Stimulated activated CD8-positive, alpha-beta memory T cell treated with anti-CD3 and anti-CD28 coated beads, Interleukin-12 subunit alpha, Interleukin-12 subunit beta, amount 100 ng/mL, for 1 hour (primary cell): ENCODE data around the gene HCAR3.
"Not testable (repeated sequence)": the region's sequence is repeated elsewhere in the genome, so short reads cannot be mapped to it uniquely, and the experiment has no call there.

Source experiments
- DNase-seq: peaks from one replicate; pipeline ENCODE4 v3.0.0-alpha.2; 2020; ENCODE audit warnings: low read depth

Gene HCAR3

GRCh38 chr12:122722387-122722786 lies 5.8 kb upstream of the HCAR3 start:
- DNase-seq, result no peak

- DNase-seq, result no peak
Measured at GRCh38 chr12:122721057-122721545, 4.5 kb upstream of the HCAR3 start.

- DNase-seq, result not testable (repeated sequence)
Measured at GRCh38 chr12:122715211-122715610, 1.4 kb downstream of the HCAR3 start.

- DNase-seq, result not testable (repeated sequence)
Measured at GRCh38 chr12:122713491-122714188, 3.0 kb downstream of the HCAR3 start.

DNA sequence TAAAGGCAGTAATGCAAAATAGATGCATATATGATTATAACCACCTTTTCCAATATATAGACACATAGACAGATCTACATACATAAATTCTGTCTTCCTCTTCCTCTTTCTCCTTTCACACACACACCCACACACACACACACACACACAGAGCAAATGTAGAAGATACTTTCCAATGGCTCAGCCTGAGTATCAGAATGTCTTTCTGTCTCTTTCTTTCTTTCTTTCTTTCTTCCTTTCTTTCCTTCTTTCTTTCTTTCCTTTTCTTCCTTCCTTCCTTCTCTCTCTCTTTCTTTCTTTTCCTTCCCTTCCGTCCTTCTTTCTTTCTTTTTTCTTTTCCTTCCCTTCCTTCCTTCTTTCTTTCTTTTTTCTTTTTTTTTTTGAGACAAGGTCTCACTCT lies 5.3 kb downstream of the HCAR3 start:
- DNase-seq, result not testable (repeated sequence)

DNA sequence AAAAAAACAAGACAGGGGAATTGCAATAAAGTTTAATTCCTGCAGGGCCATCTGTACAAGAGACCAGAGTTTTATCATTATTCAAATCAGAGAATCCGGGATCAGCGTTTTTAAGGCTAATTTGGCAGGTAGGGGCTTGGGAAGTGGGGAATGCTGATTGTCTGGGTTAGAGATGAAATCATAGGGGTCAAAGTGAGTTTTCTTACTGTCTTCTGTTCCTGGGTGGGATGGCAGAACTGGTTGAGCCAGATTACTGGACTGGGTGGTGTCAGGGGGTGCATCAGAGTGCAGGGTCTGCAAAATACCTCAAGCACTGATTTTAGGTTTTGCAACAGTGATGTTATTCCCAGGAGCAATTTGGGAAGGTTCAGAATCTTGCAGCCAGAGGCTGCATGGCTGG lies 6.3 kb downstream of the HCAR3 start:
- not testable (repeated sequence) for DNase-seq

DNA sequence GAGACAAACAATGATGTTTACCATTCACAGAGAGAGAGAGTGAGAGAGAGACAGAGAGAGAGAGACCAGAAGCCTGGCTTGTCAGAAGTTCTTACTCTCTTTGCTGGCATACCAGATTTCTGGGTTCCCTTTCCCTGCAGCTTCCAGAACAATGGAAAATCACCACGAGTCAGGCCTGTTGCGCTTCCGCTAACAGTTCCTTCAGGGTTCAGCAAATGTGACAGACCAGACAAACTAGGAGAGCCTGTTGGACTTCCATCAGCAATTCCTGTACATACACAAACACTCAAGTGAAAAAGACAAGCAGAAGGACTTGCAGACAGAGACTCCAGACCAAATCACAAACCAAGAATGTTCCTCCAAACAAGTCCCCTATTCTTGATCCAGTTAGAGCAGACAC lies 7.3 kb downstream of the HCAR3 start:
- not testable (repeated sequence) for DNase-seq

DNA sequence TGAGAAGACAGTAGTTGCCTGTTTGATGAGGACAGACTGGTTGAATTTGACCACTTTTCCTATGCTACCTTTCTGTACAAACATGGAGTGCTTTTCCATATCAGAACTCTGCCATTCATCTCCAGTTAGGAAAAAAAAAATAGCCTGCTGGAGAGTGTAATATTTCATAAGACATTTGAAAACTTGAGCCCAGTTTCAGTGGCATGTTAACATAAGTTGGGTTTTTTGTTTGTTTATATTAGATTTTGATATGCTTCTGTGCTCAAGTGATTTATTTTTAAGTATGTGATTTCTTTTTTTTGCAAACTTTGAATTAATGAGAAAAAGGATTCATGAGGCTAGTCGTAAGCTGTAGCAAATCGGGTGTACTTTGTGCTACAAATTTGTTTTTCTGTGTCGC lies 12.8 kb downstream of the HCAR3 start:
- DNase-seq, result not testable (repeated sequence)

DNA sequence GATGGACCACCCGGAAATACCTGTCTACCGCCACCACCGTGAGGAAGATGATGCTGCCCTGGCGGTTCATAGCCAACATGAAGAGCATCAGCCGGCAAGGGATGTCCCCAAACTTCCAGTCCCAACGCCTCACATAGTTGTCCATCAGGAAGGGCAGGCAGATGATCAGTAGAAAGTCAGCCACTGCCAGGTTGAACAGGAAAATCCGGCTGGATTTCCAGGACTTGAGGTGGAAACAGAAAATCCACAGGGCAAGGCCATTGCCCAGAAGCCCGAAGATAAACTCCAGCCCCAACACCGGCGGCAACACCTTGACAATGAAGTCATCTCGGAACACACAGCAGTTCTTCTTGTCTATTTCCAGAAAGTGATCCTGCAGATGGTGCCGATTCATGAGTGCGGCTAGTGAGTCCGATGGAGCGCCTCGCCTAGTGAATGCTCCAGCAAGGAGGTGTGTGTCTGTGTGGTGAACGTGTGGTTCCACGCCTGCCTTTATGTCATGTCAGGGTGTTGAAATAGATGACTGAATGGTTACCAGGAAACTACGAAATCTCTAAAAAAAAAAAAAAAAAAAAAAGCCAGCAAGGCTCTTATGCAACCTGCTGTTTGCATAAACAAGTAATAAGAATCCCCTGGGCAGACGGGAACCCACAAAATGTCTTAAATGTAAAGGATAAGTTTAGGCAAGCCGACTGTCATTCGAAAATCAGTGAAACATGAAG lies 13.6 kb downstream of the HCAR3 start, which contains the start of gene HCAR2:
Gene HCAR2, minus strand, starts transcription at position 468 of the 722 bp plus-strand sequence. Its CDS starts 74 bp downstream, at position 394.
- DNase-seq, result not testable (repeated sequence)

GRCh38 chr12:122701481-122701880 lies 15.1 kb downstream of the HCAR3 start:
- not testable (repeated sequence) for DNase-seq

DNA sequence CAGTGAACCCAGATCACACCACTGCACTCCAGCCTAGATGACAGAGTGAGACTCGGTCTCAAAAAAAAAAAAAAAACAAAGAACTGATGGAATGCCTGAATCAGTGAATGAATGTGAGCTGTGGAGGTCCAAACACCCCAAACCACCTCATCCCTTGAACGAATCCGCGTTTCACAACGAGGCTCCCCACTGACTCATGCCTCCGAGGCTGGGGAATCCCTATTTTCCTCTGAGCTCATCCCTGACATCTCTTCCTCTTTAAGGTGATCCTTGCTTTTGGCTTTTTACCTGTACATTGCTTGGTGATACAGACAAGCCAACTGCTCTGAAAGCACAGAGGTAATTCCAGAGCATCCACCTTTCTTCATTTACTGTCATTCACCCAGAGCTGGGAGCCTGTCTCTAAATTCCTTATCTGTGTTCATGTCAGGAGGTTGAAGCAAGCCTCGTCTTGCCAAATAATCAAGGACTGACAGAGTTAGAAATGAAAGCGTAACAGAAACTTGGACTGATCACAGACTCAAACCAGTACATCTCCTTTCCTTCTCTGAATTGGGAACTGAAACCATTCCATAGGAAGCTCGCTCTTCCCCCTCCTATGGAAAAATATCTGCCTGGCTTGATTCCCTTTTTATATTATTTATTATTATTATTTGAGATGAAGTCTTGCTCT lies 16.4 kb downstream of the HCAR3 start:
- not testable (repeated sequence) for DNase-seq

- not testable (repeated sequence) for DNase-seq
Measured at GRCh38 chr12:122696922-122697321, 19.7 kb downstream of the HCAR3 start.

DNA sequence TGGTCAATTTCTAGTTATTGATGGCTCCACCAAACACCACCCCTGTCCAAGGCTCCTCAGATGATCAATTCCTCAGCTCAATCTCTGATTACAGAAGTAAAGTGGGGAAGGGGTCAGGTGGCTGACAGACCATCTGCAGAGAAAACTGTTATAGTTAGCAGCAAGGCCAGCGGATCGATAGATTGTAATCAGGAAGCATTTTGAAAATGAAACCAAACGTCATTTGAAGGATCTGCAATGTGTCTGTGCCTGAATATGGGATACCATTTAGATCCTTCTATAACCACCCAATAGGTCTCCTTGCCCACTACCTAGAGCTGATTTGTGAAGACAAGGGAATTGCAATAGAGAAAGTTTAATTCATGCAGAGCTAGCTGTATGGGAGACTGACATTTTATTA lies 25.0 kb downstream of the HCAR3 start:
- DNase-seq, result no peak

DNA sequence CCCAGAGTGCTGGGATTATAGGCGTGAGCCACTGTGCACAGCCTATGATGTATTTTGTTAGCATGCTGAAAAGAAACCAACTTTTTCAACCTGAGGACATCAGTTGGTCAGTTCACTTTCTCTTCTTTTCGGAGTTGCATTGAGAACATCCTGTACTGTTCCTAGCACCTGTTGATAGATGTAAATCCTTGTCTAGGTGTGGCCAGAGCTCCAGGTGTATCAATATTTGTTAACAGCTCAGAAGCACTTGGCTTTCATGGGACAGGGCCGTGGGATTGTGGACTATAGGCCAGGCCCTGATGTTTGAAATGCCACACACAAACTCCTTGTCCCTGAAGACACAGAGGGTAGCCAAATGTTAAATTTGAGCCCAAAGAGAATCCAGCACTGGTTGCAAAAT lies 28.3 kb downstream of the HCAR3 start:
- no peak for DNase-seq

- DNase-seq, result no peak
Measured at GRCh38 chr12:122687086-122687485, 29.5 kb downstream of the HCAR3 start.

DNA sequence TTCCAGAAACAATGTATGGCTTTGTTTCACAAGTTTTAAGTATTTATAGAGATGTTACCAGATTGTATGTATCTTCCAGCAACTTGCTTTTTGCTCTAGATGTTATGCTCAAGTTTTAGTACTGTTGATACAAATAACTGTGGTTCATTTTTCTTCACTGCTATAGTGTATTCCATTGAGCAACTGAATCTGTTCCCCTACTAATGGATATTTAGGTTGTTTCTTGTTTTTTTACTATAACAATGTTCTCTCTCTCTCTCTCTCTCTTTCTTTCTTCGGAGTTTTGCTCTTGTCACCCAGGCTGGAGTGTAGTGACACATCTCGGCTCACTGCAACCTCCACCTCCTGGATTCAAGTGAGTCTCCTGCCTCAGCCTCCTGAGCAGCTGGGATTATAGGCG lies 30.1 kb downstream of the HCAR3 start:
- DNase-seq, result no peak

DNA sequence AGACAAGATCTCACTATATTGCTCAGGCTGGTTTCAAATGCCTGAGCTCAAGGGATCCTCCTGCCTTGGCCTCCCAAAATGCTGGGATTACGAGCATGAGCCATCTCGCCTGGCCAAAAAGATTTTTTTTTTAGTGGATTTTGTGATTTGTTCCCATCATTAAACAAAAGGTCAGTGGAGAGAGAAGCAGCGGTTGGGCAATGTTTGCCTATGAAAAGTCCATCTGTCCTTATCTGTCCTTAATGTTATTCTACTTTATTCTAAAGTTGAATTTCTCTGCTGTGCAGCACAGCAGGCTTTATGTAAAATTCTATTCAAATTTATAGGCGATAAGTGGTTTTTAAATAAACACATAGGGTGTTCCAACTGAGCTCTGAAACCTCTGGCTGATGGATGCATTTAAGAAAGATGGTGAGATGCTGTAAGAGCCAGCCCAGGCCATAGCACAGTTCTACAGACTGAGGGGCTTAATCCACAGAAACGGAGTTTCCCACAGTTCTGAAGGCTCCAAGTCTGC lies 32.3 kb downstream of the HCAR3 start:
- DNase-seq, result no peak

DNA sequence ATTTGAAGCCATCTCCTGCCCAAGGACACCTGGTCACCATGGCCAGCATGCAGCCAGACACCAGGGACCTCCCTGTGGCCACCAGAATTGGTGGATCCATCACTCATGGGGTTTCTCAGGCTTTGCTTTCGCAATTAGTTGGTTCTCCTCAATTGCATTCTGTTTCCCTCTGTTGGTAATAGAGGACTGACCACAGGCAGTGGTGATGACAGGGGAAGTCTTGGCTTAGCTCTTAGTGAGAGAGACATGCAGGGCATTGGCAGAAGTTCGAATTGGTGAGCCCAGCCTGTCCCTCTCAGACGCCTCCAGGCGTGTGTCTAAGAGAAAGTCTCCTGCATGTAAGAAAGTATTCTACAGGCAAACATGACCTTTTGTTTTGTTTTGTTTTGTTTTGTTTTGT lies 34.8 kb downstream of the HCAR3 start:
- DNase-seq, result no peak

DNA sequence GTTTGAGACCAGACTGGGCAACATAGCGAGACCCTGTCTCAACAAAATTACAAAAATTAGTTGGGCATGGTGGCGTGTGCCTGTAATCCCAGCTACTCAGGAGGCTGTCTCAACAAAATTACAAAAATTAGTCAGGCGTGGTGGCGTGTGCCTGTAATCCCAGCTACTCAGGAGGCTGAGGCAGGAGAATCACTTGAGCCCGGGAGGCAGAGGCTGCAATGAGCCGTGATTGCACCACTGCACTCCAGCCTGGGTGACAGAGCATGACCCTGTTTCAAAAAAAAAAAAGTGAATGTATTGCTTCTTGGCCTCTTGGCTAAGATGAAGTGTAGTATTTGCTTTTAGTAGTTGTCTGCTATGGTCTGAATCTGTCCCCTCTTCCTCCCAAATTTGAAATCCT lies 35.6 kb downstream of the HCAR3 start:
- not testable (repeated sequence) for DNase-seq

DNA sequence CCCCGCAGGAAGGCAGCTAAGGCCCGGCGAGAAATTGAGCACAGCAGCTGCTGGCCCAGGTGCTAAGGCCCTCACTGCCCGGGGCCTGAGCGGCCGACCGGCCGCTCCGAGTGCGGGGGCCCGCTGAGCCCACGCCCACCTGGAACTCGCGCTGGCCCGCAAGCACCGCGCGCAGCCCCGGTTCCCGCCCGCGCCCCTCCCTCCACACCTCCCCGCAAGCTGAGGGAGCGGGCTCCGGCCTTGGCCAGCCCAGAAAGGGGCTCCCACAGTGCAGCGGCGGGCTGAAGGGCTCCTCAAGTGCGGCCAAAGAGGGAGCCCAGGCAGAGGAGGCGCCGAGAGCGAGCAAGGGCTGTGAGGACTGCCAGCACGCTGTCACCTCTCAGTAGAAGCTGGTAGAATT lies 39.8 kb downstream of the HCAR3 start:
- DNase-seq, result not testable (repeated sequence)

DNA sequence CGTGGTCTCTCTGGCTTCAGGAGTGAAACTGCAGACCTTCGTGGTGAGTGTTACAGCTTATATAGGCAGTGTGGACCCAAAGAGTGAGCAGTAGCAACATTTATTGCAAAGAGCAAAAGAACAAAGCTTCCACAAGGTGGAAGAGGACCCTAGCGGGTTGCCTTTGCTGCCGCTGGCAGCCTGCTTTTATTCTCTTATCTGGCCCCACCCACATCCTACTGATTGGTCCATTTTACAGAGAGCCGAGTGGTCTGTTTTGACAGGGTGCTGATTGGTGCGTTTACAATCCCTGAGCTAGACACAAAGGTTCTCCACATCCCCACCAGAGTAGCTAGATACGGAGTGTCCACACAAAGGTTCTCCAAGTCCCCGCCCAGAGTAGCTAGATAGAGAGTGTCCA lies 40.6 kb downstream of the HCAR3 start:
- DNase-seq, result not testable (repeated sequence)

DNA sequence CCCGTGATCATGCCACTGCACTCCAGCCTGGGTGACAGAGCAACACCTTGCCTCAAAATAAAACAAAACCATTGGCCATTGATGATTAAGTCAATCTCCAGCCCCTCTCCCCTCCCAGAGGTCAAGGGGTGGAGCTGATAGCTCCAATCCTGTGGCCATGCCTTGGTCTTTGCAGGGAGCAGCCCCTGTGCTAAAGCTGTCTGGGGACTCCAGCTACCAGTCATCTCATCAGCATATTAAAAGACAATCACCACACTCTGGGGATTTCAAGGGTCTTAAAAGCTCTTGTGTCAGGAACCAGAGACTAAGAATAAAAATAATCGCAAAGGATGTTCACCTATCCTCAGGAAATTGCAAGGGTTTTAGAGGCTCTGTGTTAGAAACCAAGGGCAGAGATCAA lies 44.1 kb downstream of the HCAR3 start:
- DNase-seq, result no peak
